ENCODE measurements around the gene IL15.
"Not testable (repeated sequence)": the region's sequence is repeated elsewhere in the genome, so short reads cannot be mapped to it uniquely, and the experiment has no call there.

Gene IL15, protein sequence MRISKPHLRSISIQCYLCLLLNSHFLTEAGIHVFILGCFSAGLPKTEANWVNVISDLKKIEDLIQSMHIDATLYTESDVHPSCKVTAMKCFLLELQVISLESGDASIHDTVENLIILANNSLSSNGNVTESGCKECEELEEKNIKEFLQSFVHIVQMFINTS

DNA sequence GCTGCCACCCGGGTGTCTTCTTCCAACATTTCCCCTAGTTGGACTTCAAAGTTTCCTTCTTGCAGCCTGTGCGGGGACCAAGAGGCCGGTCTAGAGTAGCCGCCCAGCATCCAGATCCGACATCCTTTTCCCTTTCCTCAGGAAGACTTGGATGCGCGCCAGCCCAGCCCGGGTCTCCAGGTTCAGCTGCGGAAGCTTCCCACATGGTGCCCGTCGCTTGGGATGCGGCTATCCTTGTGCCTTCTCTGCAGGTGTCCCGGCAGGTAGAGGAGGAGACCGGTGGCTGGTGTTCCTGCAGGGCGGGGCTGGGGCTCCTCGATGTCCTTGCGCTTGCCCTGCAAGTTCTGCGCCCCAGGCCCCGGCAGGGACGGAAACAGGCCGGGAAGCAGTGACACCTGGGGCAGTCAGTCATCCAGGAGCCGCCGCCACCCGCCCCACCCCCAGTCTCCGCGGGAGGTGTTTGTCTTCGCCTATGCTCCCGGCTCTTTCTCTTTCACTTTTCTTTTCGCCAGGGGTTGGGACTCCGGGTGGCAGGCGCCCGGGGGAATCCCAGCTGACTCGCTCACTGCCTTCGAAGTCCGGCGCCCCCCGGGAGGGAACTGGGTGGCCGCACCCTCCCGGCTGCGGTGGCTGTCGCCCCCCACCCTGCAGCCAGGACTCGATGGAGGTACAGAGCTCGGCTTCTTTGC is at the start of gene IL15:
Gene IL15 (plus strand): TSS at position 502 of the 689 bp plus-strand sequence. CDS start 82,882 bp downstream, outside the sequence.
- no peak within 1 kb of the TSS for H3K27ac ChIP-seq

DNA sequence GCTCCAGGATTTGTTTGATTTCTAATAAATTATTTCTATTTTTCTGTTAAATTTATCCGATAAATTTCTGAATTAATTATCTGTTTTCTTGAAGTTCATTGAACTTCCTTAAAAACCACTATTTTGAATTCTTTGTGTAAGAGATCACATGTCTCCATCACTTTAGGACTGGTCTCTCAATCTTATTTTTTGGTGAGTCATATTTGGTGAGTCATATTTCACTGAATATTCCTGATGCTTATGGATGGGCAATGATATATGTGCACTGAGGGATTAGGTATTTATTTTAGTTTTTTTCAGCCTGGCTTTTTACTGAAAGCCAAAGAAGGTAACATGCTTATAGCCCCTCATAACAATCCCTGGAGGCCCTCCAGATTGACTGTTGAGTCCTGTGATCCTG is 48.5 kb upstream of the IL15 start:
- no peak for DNase-seq (ENCODE audit: low read depth, low spot score)
- H3K27ac ChIP-seq, result no peak overlapping the region

More for the DNA sequence above, at the start of gene IL15:
- DNase-seq (ENCODE audit: low read depth, low spot score), result peak; percentile 3

DNA sequence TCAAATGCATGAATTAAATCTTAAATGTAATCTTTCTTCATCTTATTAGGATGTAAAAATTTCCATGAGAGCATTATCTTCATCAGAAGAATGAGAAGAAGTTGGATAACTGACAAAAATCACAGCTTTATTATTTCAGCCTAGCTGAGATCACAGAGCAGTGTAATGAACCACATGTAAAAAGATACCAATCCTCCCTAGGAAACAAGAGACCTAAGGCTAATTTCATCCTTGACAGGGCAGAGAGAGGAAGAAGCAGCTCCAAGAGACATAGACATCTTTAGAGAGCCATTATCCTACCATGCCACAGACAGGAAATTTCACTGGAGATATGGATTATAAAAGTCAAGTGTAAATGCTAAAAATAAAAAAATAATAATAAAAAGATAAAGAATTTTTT is 40.9 kb upstream of the IL15 start:
- H3K27ac ChIP-seq, result no peak overlapping the region
- no peak for DNase-seq (ENCODE audit: low read depth, low spot score)

DNA sequence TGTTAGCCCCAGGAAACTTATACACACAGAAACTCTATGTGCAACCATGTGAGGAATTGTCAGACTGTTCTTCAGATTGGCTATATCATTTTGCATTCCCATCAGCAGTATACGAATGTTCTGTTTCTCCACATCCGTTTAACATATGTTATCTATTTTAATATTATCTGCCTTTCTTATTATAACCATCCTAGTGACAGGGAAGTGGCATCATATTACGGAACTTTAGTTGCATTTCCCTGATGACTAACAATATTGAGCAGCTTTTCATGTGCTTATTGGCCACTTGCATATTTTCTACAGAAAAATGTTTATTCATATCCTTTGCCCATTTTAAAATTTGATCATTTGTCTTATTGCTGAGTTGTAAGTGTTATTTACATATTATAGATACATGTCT is 36.5 kb upstream of the IL15 start:
- DNase-seq (ENCODE audit: low read depth, low spot score), result no peak
- H3K27ac ChIP-seq, result no peak overlapping the region

DNA sequence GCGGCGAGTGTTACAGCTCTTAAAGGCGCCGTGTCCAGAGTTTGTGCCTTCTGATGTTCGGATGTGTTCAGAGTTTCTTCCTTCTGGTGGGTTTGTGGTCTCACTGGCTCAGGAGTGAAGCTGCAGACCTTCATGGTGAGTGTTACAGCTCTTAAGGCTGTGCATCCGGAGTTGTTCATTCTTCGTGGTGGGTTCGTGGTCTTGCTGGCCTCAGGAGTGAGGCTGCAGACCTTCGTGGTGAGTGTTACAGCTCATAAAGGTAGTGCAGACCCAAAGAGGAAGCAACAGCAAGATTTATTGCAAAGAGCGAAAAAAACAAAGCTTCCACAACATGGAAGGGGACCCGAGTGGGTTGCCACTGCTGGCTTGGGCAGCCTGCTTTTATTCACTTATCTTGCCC is 31.7 kb upstream of the IL15 start:
- not testable (repeated sequence) for DNase-seq (ENCODE audit: low read depth, low spot score); H3K27ac ChIP-seq

DNA sequence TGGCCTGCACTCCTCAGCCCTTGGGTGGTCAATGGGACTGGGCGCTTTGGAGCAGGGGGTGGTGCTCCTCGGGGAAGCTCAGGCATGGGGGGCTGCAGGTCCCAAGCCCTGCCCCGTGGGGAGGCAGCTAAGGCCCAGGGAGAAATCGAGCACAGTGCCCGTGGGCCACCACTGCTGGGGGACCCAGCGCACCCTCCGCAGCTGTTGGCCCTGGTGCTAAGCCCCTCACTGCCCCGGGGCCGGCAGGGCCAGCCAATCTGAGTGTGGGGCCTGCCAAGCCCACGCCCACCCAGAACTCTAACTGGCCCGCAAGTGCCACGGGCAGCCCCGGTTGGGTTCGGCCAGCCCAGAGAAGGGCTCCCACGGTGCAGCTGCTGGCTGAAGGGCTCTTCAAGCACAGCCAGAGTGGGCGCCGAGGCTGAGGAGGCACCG is 30.9 kb upstream of the IL15 start:
- no peak overlapping the region for H3K27ac ChIP-seq
- no peak for DNase-seq (ENCODE audit: low read depth, low spot score)

DNA sequence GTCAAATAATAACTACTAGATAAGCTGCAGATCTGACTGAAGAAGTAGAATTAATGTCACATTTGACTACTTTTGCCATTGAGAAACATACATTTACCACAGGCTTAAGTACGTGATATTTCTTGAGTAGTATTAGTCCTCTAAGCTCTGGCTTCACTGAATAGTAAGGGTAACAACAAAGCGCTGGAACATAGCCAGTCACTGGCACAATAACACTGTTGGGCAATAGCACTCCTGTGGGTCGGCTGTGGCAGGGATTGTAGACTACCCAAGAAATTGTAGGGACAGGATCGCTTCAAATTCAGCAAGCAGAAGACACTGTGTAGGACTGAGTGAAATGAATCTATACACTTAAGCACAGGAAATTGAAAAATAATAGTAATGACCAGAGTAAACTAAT is 27.1 kb upstream of the IL15 start:
- no peak for DNase-seq (ENCODE audit: low read depth, low spot score)
- H3K27ac ChIP-seq, result no peak overlapping the region

DNA sequence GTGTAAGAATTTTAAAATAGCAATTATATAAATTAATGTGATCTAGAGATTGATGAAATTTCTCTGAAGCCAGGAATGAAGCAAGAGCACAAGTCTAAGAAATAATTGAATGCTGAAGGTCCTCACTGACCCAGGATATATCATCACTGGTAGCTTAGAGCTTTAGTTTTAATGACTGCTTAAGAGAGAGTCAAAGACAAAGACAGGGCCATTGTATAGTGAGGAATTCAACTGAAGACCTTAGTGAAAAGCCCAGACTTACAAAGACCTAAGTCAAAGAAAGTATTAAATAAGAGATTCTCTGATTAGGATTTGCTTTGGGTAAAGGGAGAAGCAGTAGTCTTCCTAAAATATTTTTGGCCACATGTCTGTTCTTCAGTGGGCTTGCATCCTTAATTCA is 26.0 kb upstream of the IL15 start:
- no peak for DNase-seq (ENCODE audit: low read depth, low spot score)

DNA sequence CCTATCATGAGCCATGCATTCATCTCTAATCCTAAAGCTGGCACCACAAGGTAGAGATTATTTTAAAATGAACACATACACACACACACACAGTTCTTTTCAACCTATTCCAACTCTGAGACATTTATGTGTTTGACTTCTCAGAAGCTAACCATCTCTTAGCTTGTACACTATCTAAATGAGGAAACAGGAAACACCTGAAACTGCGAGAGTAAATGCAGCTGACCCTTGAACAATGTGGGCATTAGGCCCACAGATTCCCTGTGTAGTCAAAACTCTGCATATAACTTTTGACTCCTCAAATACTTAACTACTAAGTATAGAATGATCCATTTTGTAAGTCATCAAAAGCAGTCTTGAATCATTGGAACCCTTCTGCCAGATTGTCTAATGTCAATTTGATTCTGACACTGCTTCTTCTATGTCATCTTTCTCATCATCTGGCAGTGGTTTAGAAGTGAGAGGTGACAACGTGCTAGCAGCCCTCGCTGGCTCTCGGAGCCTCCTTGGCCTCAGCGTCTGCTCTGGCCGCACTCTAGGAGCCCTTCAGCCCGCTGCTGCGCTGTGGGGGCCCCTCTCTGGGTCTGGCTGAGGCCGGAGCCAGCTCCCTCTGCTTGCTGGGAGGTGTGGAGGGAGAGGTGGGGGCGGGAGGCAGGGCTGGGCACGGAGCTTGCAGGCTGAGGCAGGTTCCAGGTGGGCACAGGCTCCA is 21.4 kb upstream of the IL15 start:
- no peak overlapping the region for H3K27ac ChIP-seq
- DNase-seq (ENCODE audit: low read depth, low spot score), result no peak

More for the DNA sequence above, 26.0 kb upstream of the IL15 start:
- no peak overlapping the region for H3K27ac ChIP-seq

DNA sequence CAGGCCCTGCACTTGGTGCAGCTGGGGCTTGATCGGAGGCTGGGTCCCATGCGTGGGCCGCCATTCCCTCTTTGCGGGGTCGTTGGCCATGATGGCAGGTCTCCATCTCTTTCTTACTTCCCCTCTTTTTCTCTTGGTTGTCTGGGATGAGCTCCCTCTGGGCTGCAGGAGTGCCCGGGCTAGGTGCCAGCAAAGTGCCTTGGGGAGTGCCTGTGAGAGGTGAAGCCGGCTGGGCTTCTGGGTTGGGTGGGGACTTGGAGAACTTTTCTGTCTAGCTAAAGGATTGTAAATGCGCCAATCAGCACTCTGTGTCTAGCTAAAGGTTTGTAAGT is 20.8 kb upstream of the IL15 start:
- not testable (repeated sequence) for DNase-seq (ENCODE audit: low read depth, low spot score)

DNA sequence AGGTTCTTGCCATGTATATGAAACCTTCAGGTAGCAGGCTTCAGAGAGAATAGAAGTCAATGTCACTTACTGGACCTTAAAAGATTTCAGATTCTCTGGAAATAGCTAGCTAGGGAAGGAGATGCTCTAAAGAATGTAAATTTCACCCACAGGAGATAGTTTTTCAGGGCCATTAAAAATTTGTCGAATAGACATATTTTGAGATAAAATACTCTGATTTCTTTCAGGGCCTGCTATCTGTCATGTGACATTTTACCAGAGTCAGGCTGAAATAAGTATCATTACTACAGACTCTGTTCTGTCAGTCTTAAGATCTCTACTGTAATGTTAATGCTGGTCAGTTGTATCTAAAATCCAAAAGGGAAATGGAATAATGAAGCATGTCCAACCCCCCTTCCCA is 15.7 kb upstream of the IL15 start:
- no peak overlapping the region for H3K27ac ChIP-seq

More for the DNA sequence above, 20.8 kb upstream of the IL15 start:
- not testable (repeated sequence) for H3K27ac ChIP-seq

DNA sequence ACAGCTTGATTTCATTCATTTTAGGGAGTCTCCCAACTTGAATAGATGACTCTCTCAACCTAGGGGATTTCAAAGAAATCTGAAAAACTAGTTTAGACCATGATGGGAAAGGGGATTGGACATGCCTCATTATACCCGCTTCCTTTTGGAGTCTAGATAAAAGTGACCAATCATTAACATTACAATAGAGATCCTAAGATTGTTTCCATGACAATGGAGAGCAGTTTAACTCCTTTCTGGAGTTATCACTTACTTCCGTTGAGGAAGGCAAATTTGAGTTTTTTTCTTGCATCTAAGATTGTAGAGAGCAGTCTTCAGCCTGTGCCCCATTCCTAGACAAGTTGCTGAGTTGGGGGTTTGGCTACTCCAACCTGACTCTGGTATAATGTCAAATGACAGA is 11.4 kb upstream of the IL15 start:
- H3K27ac ChIP-seq, result no peak overlapping the region
- DNase-seq (ENCODE audit: low read depth, low spot score), result no peak

More for the DNA sequence above, 15.7 kb upstream of the IL15 start:
- DNase-seq (ENCODE audit: low read depth, low spot score), result no peak

DNA sequence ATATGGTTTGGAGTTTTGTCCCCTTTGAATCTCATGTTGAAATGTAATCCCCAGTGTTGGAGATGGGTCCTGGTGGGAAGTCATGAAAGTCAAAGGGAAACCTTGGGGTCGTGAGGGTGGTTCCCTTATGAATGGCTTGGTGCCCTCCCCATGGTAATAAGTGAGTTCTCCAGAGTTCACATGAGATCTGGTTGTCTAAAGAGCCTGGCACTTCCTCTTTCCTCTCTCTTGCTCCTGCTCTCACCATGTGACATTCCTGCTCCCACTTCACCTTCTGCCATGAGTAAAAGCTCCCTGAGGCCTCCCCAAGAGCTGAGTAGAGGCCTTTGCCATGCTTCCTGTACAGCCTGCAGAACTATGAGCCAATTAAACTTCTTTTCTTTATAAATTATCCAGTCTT is 5.5 kb upstream of the IL15 start:
- no peak for DNase-seq (ENCODE audit: low read depth, low spot score)

DNA sequence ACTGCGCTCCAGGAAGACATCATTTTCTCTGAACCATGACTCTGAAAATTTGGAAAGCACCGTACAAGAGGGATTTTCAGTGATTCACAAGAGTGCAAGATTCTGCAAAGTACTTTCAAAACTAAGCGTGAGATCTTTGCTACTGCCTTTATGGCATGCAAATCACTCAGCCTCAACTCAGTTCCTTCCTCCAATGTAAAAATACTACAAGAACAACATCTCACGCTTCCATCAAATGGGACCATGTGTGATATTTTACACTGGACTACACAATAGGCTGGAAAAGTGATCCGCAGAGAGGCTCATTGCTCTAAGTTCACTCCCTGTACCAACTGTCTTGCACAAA is 674 bp upstream of the IL15 start:
- no peak for DNase-seq (ENCODE audit: low read depth, low spot score)

More for the DNA sequence above, 5.5 kb upstream of the IL15 start:
- no peak overlapping the region for H3K27ac ChIP-seq

DNA sequence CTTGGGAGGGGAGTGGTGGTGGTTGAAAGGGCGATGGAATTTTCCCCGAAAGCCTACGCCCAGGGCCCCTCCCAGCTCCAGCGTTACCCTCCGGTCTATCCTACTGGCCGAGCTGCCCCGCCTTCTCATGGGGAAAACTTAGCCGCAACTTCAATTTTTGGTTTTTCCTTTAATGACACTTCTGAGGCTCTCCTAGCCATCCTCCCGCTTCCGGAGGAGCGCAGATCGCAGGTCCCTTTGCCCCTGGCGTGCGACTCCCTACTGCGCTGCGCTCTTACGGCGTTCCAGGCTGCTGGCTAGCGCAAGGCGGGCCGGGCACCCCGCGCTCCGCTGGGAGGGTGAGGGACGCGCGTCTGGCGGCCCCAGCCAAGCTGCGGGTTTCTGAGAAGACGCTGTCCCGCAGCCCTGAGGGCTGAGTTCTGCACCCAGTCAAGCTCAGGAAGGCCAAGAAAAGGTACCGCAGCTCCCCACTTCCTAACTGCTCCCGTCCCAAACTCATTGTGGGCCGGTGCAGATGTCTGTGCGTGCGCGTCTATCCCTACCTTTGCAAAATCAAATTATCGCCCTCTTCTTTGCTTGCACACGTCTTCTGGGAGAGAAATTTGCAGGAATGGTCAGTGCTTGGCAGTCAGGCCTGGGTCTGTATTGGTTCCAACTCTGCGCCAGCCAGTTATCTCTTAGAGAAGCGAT is 533 bp downstream of the IL15 start:
- no peak overlapping the region for H3K27ac ChIP-seq
- peak; percentile 6 for DNase-seq (ENCODE audit: low read depth, low spot score)

More for the DNA sequence above, 674 bp upstream of the IL15 start:
- no peak overlapping the region for H3K27ac ChIP-seq

DNA sequence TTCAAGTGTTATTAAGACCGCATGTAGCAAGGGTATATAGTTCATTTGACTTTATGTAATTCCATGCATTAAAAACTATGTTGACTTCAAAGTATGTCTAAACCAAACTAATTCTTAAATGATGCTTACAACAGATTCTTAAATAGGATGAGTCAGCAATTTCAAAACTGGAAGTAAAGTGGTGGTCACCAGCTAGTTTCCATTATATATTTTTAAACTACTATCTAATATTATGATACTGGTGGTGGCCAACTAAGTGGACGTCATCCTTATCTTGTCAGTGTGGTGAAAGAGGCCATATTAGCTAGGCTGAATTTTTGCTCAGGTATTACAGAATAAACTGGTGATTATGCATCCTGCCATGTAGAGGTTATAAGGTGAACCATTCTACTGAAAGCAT is 1.2 kb downstream of the IL15 start:
- no peak for DNase-seq (ENCODE audit: low read depth, low spot score)
- no peak overlapping the region for H3K27ac ChIP-seq

DNA sequence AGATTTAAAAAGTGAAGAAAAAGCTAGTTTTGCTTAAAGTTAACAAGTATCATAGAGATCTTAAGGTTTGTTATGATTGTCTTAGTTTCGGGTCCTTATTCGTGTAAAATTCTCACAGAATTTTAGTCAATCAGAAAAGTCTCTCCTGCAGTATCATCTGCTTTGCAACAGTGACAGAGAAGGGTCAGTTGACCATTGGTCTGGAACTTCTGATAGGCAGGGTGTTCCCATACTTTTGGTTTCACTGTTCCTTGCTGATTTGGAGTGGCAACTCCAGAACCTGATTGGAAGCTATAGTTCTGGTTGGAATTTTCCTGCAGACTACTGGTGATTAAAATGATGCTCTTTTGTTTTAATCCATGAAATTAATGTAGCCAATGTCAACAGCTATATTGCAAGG is 1.8 kb downstream of the IL15 start:
- no peak overlapping the region for H3K27ac ChIP-seq
- DNase-seq (ENCODE audit: low read depth, low spot score), result no peak

DNA sequence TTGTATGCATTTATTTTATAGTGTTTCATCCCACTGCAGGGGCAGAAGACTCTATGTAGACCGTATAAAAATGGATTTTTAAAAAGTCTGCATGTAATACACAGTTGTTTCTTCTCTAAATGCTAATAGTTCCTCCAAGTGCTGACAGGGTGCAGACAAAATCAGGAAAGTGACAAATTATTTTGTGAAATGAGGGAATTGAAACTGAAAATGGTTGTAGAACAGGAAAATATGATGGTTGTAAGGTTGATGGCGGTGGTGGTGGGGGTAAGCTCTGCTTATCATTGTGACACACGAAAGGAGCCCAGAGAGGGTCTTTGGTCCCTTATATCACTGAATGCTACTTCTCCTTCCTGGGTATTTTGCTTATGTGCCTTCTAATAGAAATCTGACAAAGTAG is 4.3 kb downstream of the IL15 start:
- no peak for DNase-seq (ENCODE audit: low read depth, low spot score)
- no peak overlapping the region for H3K27ac ChIP-seq

DNA sequence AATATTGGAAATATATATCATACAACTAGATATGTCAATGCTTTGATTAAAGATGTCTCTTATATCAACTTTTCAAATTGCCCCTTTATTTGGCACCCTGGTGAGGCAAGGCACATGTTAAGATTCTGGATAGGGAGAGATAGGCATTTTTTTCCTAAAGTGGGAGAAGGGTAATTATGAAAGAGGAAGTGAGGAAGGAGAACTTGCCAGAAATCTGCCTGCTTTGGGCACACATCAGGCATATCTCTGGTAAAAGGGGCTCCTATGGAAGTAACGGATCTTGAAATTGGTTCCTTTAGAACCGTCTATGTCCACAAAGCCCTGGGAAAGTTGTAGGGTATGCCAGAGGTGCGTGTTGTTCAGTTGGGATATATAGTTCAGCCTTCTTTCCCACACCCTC is 5.7 kb downstream of the IL15 start:
- H3K27ac ChIP-seq, result no peak overlapping the region
- DNase-seq (ENCODE audit: low read depth, low spot score), result no peak

DNA sequence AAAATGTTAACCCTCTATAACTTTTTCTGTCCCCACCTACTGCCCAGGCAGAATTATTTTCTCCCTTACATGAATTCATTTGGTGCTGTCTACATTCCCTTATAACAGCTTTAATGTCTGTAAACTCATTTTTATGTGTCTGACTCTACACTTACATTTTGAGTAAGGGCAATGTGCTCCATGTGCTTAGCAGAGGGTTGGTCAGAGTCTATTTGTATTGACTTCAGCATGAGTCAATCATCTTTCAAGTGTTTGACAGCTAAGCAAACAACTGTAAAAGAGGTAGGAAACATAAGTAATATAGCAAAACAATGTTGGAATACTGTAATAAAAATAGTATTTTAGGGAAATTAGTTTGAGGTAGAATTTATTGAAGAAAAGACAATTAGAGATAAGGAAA is 6.3 kb downstream of the IL15 start:
- H3K27ac ChIP-seq, result peak overlapping the region; percentile 74
- peak; percentile 20 for DNase-seq (ENCODE audit: low read depth, low spot score)

DNA sequence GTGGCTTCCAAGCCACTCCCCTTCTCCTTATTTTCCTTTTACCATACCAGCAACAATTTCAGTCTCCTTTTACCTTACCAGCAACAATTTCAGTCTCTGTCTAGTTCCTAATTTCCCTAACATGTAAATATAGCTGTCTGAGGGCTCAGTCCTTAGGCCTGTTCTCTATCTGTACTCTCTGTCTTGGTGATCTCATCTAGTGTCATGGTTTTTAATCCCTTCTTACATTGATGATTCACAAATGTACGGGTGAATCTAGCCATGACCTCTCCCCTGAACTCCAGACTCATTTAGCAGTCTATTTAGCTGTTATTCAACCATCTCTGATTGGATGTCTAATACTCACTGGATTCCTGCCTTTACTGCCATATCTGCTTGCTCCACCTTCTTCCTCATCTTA is 7.2 kb downstream of the IL15 start:
- peak overlapping the region; percentile 74 for H3K27ac ChIP-seq
- DNase-seq (ENCODE audit: low read depth, low spot score), result peak; percentile 84

Measured in epithelial cell of prostate (primary cell).